Stimulated activated CD4-positive, alpha-beta T cell treated with anti-CD3 and anti-CD28 coated beads, Interleukin-4, amount 100 ng/mL, for 48 hours (primary cell): Measurements from ENCODE around the gene ROR1.

Experiments used
- DNase-seq, 2 donors: peaks; one replicate each; pipeline ENCODE4 v3.0.0-alpha.2; 2020; ENCODE audit warnings: low read depth in 2 of 2

Gene ROR1

GRCh38 chr1:64059556-64059955 lies 285.7 kb downstream of the ROR1 start:
- DNase-seq = no peak

DNA sequence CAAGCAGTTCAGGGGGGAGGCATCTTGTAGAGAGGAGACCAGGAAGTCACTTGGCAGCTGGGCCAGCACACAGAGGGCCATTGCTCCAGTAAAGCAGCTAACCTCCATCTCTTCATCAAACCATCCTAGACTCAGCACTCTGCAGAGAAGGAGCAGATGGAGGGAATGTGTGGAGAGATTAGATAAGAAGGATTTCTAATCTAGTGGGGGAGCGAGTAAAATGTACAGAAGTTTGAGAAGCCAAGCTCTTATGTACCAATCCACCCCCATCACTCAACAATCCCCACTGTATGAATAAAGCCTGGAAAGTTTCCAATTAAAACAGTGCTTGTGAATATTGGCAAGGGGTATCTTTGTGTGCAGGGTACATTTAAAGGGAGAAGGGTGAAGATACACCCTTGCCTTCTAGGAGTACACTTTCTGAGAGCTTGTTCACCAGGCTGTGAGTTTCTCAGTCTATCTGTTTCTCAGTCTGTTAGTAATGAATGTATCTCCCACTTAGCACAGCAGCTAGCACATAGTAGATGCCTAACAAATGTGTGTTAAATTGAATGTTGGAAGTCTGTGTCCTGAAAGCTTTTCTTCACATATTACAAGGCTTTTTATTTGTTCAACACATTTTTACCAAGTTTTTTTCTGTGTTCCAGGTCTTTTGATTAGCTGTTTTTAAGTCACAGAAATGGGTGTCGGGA lies 286.9 kb downstream of the ROR1 start:
- no peak for DNase-seq

DNA sequence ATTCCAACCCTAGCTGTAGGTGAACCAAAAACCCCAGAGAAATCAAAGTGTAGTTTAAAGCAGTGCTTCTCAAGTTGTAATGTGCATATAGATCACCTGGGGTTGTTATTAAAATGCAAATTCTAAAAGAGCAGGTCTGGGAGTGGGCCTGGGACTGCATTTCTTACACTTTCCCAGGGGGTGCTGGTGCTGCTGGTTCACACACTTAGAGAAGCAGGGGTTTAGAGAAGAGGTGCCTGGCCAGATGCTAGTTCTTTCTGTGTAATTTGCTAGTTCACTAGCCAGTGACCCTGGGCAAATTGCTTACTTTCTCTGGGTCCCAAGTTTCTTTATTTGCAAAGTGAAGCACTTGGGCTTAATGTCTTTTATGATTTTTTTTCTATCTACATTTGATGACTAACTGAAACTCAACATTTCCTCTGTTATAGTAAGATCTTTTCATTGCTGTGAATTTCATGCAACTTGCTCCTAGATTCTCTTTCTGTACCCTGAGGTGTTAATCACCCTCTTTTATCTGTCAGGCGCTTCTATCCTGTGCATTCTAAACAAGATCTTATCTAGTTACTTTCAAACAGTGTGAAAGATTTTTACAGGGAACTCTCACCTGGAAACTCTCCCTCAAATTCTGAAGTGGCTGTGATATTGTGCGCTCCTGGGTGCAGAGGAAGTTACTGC lies 287.8 kb downstream of the ROR1 start:
- DNase-seq = no peak

DNA sequence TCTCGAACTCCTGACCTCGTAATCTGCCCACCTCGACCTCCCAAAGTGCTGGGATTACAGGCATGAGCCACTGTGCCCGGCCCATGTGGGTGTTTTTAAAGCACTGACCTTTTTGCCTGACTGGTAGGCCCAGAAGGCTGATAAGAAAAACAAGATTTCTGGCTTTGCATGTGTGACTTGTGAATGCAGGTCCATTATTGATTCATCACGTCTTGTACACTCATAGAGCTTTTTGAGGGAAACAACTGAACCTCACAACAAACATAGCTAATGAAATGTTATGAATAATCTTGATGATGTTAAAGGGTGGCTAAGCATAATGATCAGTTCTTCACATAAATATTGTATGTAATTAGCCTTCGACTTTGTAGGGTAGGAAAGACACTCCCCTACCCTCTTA lies 288.7 kb downstream of the ROR1 start:
- no peak for DNase-seq

DNA sequence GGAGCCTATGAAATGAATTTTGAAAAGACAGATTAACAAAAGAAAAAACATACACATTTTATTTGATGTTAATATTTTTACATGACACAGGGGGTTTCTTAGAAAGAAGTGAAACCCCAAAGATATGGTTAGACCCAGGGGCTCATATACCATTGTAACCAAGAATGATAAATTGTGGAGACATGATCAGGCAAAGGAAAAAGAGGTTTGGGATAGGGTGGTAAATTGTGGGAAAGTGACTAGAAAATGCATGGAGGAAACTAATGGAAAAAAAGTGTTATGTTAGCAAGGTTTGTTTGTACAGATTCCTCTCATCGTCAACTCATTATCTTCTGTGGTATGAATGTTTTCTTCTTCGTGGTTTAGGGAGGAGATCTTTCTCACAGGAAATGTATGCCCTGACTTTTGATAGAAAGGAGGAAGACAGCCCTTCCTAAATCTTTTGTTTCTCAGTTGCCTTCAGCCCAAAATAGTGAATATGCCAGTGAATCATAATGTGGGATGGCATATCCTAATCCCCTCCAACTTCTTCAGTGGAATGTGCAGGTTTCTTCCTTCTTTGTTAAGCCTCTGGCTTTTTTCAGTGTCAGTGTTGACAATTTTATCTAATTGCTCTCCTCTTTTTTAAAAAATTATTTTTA lies 289.2 kb downstream of the ROR1 start:
- no peak for DNase-seq

- no peak for DNase-seq
Observed at GRCh38 chr1:64065571-64065970, 291.8 kb downstream of the ROR1 start.

GRCh38 chr1:64072089-64072793 lies 298.4 kb downstream of the ROR1 start:
- no peak for DNase-seq

DNA sequence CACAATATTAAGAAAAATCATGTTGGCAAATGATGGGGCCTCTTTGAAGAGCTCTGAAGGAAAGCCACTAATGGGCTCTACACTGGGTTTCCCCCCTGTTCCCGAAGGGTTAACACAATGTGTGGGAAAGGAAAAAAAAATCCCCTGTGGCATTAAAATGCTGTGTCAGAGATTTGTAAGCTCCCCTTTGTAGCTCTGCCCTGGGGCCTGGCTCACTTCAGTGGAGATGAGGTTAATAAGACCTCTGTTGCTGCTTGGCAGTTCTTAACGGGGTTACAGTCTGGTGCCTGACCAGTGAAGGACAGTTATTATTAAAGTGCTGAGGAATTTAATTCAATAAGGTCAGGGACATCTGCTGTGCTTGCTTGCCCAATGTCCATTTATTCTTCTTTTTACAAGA lies 299.9 kb downstream of the ROR1 start:
- no peak for DNase-seq

GRCh38 chr1:64074767-64075166 lies 300.9 kb downstream of the ROR1 start:
- no peak for DNase-seq

- no peak for DNase-seq
Observed at GRCh38 chr1:64077281-64077940, 303.6 kb downstream of the ROR1 start.

DNA sequence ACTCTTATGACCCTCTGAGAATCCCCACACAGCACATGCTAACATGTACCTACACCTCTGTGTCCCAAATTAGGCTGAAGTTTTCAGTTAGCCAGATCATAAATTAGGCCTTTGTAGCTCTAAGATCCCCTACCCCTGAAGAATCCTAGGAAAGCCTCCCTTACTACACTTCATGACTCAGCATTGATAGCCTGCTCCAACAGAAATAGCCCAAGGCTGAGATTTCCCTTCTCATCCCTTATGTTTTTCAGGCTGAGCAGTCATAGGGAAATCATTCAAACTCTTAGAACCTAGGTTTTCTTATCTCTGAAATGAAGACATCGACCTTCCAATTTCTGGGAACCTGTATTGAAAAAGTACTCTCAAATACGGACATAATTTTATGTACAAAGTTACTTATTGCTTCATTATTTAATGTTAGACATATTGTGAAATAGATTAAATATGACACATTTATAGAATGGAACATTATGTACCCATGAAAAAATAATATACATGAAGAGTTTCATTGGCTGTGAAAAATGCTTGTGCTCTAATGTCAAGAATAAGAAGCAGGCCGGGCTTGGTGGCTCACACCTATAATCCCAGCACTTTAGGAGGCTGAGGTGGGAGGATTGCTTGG lies 307.2 kb downstream of the ROR1 start:
- DNase-seq = no peak

- no peak for DNase-seq
Observed at GRCh38 chr1:64082459-64082858, 308.6 kb downstream of the ROR1 start.

DNA sequence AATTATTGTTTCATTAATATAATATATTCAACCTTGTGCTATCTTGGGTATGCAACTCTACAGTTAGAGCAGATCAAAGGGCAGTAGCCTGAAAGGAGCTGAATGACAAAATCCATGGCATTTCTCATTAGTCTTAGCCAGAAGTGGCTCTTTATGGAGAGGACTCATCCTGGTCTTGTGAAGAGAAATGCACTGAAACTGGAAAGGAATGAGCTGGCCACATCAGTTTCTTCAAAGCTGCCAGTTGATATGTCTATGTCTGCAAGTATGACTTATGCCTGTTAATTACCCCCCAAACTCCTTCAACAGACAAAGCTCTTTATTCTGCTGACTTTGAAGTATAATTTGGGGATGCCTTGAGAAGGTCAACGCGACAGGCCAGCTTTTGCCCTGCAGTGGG lies 310.6 kb downstream of the ROR1 start:
- DNase-seq = no peak

DNA sequence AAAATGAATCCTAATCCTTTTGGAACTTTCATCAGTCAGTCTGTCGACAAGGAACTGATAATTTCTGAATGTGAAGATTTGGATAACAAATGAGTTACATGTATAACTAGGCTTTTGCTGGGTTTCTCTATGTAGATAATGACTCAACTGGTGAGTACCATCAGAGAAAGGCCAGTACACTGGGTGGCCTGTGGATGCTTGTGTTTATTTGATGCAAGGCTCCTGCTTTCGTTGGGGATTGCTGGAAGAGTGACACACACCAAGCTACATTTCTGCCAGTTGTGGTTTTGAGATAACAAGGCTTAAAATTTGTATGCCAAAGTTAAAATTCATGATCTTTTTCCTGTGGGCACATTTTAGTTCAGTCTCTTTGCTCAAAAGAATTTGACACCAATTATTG lies 314.0 kb downstream of the ROR1 start:
- no peak for DNase-seq

GRCh38 chr1:64090436-64090835 lies 316.6 kb downstream of the ROR1 start:
- no peak for DNase-seq

DNA sequence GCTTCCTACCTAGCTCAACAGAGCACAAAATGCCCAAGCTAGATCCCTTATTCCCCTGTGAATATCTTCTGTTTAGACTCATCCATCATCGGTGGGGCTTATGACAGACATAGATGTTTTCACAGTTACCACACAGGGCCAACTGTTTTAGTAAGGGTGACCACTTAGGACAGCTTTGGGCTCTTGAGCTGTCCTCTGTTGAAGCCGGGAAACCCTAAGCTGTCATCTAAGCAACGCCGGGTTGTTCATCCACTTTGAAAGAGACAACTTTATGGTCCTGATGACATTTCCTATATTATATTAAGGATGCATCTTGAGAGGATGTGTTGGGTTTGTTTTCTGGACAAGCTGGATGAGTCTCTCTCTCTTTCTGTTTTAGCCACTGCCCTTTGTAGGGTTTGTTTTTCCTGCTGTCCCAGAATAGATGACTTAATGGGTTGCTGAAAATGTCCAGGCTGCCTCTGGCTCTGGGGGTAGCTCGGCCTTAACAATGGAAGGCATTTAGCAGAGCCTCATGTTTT lies 319.1 kb downstream of the ROR1 start:
- DNase-seq = no peak

- no peak for DNase-seq
Observed at GRCh38 chr1:64093941-64094340, 320.1 kb downstream of the ROR1 start.

DNA sequence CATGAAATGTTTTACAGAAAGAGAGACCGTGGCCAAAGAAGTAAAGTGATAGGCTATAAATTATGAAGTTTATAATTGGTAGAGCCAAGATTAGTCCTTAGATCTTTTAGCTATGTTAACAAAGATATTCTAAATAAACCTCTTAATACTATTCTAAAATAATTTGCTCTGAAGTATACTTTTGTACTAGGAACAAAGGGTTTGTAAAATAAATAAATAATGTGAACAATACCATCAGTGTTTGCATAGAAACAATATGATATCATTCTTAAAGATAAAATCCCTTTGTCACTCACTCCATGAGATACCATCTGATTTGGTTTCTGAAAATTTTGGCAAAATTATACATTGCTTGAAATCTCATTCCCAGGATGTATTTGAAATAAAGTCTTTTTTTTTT lies 322.0 kb downstream of the ROR1 start:
- DNase-seq = no peak

- no peak for DNase-seq
Observed at GRCh38 chr1:64097859-64098258, 324.0 kb downstream of the ROR1 start.

- DNase-seq = no peak
Observed at GRCh38 chr1:64098436-64098835, 324.6 kb downstream of the ROR1 start.

DNA sequence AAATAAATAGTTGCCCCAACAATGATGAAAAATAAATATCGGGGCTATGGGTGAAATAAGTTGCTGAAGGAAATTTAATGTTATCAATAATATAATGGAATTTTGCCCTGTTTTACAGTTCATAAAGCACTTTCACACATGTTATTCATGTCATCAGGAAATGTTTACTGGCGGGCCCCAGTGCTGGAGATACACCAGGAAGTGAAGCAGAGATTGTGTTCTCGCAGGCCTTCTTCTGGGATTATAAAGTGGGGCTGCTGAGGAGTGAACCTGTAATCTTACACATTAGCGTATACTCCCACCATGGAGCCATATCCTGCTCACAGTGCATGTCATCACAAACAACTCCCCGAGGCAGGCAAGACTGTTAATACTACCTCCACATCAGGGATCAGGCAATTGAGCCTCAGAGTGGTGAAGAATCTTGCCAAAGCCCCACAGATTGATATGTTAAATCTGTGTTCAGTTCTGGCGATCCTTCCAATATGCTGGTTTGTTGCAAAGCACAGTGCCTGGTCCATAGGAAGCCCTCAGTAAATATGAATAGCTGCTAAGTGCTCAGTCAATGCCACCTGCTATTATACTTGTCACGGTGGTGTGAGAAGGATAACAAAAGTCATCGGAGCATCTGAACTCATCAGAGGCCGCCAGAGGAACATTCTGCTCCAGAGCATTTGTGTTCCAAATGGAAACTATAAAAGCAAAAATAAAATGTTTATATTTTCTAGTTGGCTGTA lies 325.2 kb downstream of the ROR1 start:
- no peak for DNase-seq
